Activated gamma-delta T cell treated with anti-CD3 and anti-CD28 coated beads, Interleukin-2, amount 50 U/mL, for 16 hours (primary cell): ENCODE data around the gene SIGLEC8.
"Not testable (repeated sequence)": the region's sequence is repeated elsewhere in the genome, so short reads cannot be mapped to it uniquely, and the experiment has no call there.

Experiments used
- DNase-seq: peaks from one replicate; pipeline ENCODE4 v3.0.0-alpha.2; 2020; ENCODE audit warnings: low read depth

SIGLEC8 gene

GRCh38 chr19:51458051-51458645 lies at the start of gene SIGLEC8:
Gene SIGLEC8 (minus strand): TSS chr19:51458454. CDS start chr19:51458387, 67 bp downstream.
- DNase-seq, result no peak

- DNase-seq, result no peak
Measured at GRCh38 chr19:51507640-51508058, 49.4 kb upstream of the SIGLEC8 start.

DNA sequence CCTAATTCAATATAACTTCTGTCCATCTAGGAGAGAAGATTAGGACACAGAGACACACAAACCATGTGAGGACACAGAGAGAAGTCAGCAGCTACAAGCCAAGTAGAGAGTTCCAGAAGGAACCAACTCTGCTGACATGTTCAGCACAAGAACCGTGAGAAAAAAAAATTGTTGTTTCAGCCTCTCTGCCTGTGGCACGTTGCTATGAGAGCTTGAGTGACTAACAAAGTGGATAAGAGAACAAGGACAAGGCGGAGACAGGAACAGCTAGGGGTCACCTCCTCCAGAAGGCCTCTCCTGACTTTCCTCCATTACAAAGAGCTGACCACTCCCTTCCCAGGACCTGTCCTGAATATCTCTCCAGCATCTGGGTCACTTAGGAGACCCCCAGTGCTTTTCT lies 48.9 kb upstream of the SIGLEC8 start:
- DNase-seq, result no peak

- DNase-seq, result no peak
Measured at GRCh38 chr19:51505904-51506303, 47.6 kb upstream of the SIGLEC8 start.

DNA sequence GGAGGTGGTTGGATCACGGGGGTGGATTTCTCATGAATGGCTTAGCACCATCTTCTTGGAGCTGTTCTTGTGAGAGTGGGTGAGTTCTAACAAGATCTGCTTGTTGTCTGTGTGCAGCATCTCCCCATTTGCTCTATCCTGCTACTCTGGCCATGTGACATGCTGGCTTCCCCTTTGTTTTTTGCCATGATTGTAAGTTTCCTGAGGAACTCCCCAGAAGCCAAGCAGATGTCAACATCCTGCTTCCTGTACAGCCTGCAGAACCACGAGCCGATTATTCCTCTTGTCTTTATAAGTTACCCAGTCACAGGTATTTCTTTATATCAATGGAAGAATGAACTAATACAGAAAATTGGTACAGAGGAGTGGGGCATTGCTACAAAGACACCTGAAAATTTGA lies 45.6 kb upstream of the SIGLEC8 start:
- DNase-seq, result no peak

- no peak for DNase-seq
Measured at GRCh38 chr19:51503286-51503817, 45.1 kb upstream of the SIGLEC8 start.

- DNase-seq, result no peak
Measured at GRCh38 chr19:51501594-51502263, 43.5 kb upstream of the SIGLEC8 start, which contains the start of gene SIGLEC12. Gene SIGLEC12 (minus strand): TSS chr19:51501800. CDS start chr19:51501733, 67 bp downstream.

DNA sequence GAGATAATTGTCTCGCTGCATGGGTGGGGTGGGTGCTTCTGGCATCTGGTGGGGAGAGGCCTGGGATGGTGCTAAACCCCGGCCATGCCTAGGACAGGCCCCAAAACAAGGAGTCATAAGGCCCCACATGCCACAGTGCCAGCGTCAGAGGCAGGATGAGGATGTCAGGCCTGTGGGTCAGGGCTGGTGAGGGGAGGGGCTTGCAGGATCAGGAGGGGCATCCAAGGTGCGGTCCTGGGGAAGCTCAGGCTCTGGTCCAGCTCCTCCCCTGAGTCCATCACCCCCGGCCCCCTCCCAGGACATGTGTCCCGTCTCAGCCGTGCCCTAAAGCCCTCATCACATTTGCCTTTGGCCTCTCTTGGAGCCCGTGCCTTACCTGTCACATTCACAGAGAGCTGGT lies 42.7 kb upstream of the SIGLEC8 start:
- DNase-seq, result not testable (repeated sequence)

GRCh38 chr19:51497666-51498065 lies 39.4 kb upstream of the SIGLEC8 start:
- no peak for DNase-seq

- no peak for DNase-seq
Measured at GRCh38 chr19:51493776-51494175, 35.5 kb upstream of the SIGLEC8 start.

DNA sequence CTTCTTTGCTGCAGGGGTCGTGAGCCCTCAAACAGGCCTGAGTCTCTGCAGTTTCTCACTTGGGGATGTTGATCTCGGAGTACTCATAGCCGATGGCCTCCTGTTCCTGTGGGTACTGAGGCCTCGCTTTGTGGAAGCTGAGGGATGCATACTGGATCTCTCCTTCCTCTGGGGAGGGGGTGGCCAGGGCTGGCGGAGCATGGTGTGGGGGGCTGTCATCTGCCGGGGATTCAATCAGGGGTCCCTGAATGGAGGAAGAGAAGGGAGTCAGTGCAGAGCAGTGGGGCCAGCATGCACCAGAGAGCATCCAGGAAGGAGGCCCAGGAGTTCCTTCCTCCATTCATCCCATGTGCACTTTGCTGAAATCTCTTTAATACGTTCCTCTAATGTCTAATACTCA lies 33.3 kb upstream of the SIGLEC8 start:
- DNase-seq, result no peak

GRCh38 chr19:51490676-51491075 lies 32.4 kb upstream of the SIGLEC8 start:
- no peak for DNase-seq

GRCh38 chr19:51489113-51489512 lies 30.9 kb upstream of the SIGLEC8 start:
- DNase-seq, result no peak

- DNase-seq, result no peak
Measured at GRCh38 chr19:51488491-51488890, 30.2 kb upstream of the SIGLEC8 start.

GRCh38 chr19:51485960-51486660 lies 27.9 kb upstream of the SIGLEC8 start:
- DNase-seq, result no peak

GRCh38 chr19:51480590-51480989 lies 22.3 kb upstream of the SIGLEC8 start:
- DNase-seq, result no peak

DNA sequence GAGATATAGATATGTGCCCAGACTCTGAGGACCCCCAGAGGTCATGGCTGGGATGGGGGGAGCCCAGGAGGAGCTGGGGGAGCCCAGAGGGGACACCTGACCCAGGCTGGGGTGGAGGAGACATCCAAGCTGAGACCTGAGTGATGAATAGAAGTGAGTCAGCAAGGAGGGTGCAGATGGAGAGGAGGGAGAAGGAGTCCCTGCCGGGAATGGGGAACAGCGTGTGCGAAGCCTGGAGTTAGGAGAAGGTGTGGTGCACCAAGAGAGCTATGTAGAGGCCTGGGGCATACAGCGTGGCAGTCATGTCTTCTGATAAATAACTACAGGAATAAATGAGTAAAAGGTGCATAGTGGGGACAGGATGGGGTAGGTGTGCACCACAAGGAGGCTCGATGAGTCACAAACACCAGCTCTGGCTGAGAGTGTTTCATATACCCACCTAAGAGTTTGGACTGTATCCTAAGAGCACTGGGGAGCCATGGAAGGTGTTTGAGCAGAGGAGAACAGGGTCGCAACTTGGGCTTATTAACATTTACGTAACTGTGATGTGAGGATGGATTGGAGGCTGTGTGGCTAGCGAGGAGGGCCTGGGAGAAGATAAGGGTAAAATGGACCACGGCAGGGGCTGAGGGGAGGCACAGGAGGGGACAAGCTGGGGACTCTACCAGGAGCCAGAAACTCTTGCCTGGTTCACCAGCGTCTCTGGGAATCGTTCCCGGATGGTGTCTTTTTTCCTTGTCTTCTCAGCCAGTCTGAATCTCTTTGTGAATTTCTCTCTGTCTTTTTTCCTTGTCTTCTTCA lies 21.5 kb upstream of the SIGLEC8 start:
- DNase-seq, result no peak

GRCh38 chr19:51478381-51479234 lies 20.4 kb upstream of the SIGLEC8 start, which contains the start of gene CEACAM18:
Gene CEACAM18 (plus strand): TSS chr19:51478539.
- DNase-seq, result no peak

DNA sequence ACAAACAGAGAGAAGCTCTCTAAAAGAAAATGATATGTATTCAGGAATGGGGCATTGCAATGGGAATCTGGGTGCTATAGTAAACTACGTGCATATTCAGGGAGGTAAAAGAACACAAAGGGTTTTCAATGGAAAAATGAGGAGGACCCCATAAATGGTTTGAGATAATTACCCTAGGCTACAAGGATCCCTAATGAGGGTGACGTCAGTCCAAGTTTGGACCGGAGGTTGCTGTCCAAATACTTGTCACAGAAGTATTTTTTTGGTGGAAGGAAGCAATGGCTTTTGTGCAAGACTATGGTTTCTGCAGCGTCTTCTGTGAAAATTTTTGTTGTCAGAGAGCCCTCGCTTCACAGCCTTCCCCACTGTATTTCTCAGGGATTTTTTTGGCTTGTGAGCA lies 19.1 kb upstream of the SIGLEC8 start:
- DNase-seq, result no peak

DNA sequence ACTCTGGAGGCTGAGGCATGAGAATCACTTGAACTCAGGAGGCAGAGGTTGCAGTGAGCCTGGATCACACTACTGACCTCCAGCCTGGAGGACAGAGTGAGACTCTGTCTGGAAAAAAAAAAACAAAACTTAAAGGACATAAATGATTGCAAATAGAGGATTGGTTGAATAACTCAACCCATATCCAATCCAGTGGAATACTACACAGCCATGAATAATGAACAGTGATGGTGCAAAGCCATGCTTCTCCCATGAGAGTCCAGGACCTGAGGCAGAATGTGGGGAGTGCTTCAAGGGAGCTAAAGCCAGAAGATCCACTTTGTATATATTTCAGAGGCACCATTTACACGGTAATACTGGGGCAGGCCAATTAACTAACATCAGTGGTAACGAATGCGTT lies 17.9 kb upstream of the SIGLEC8 start:
- no peak for DNase-seq
